Fibroblast of peridontal ligament (primary cell): Measurements from ENCODE around the gene PTPRN2.

Experiments used
- DNase-seq: peaks from one replicate; pipeline ENCODE4 v3.0.0-alpha.2; 2010; ENCODE audit errors: extremely low read depth

Gene PTPRN2

DNA sequence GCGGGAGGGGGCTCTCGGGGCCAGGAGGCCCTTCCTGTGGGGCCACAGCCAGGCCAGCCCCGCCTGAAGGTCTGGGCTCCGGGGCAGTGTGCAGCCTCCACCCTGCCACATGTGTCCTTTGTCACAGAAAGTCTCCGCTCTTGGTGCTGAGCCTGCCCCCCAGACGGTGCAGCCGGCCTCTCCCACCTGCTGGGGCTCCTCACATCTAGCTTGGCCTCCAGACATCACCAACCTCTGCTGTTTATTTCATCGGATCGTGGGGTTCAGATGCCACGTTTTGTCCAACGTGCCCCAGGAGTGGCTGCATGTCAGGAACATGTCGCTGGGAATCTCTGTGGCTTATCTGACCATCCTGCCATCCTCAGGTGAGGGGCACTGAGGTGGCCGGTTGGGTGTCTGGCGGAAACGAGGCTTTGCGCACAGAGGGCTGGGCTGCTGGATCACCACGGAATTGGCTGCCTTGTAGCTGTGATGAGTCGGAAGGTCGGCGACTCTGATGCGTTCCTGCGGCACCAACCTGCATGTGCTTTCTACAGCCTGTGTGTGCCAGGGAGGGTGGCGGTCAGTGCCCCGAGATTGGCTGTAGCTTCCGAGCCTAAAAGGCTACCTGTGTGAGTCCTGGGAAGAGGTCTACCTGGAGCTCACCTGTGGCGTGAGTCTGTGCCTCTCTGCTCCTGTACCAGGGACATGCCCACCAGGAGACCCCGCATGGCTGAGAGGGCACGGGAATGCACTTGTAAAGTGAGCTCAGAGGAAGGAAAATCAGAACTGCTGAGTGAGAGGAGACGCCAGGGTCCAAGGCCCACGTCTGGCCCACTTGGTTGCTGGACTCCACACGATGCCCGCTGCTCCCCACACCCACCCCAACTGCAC, 934.4 kb downstream of the PTPRN2 start:
- DNase-seq, result no peak

DNA sequence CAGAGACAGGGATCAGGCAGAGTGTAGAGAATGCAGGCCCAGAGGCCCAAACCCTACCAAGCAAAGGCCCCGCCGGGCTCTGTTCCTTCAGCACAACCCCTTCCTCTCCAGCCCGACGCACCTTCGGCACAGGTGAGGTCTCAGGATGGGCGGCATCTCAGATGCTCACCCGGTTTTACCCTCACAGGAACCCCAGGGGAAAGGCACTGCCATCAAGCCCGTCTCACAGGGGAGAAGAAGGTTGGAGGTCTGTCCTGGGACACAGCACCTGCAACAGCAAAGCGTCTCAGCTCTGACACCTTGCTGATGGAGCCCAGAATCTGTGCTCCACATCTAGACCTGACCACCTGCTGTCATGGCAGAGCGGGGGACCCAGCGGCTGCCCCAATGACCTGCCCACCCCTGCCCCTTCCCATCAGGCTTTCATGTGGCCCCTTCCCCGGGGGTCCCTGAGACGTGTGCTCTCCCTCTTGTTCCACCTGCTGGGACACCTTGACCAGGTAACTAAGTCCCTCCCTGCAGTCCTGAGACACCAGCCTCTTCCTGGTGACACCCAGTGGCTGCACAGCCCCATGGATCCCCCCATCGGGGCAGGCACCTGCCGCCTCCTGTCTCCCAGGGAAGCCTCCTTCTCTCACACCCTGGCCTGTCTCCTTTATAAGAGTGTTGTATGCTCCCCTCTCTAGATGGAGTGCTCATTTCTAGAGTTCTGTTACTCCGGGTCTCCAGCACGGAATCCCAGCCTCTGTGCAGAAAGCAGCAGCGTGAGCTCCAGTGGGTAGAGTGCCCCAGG, 935.3 kb downstream of the PTPRN2 start:
- DNase-seq, result no peak

DNA sequence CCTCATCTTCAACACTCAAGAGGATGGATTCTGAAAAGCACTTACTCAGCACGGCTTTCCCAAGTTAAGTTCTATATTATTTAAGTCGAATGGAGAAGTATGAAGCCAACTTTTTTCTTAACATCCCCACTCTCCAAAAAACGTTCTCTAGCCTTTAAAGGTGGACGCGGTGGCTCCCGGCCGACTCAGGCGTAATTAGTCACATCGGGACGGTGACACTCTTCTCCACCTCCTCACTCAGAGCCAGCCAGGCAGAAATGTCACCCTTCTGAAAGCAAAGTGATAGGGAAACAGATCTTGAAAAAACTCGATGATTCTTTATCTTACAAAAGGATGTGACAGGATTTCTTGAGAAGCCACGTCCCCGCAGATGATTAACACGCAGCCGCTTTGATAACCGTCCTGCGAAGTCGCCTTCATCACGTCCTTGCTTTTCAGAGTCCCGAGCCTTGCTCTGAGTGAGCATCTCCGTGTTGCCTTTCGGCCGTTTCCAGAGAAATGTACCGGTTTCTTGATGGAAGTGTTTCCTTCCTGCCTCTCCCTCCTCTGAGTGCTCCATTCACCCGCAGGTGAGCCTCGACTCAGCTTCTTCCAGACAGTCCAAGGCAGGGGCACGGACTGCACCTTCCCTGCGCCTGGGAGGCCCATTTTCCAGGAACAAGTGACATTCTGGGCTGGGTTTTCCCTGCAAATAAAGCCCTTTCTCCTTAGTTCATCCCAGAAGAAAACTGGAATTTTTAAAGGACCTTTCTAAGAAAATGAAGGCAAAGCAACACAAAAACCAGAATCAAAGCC, 936.1 kb downstream of the PTPRN2 start:
- DNase-seq, result no peak

DNA sequence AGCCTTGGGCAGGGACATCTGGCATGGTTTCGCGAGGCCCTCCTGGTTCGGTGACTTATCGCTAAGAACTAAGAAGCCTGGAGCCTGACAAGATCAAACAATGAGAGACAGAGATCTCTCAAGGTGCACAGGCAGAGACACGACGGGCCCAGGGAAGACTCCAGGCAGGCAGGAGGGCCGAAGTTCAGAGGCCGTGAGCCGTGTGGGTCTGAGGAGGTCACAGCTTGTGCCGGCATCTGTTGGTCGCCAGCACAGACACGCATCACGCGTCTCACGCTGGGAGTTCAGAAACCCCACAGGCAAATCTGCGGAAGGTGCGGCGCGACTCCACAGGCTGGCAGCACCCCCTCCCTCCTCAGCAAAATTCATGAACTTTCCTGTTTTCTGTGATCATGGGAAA, 936.8 kb downstream of the PTPRN2 start:
- DNase-seq, result no peak

DNA sequence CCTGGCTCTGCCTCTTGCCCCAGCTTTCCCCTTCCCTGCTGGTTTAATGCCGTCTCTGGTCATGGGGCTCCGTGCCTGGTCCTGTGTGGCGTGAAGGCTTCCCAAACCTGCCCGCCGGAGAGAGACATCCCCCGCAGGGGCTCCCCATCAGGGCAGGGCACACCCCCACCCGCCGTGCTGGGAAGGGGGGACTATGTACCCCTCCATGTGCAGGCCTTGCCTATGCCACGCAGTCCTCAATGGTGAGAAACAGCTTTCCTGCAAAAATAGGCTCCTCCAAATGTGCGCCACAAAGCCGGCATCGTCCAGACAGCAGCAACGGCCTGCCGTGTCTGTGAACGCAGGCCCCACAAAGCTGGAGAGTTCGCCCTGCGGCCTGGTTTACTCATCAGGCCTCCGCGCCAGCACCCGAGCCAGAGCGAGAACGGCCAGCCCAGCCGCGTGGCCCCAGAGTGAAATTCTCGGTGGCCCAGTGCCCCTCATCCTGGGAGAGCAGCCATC, 937.4 kb downstream of the PTPRN2 start:
- DNase-seq, result no peak

DNA sequence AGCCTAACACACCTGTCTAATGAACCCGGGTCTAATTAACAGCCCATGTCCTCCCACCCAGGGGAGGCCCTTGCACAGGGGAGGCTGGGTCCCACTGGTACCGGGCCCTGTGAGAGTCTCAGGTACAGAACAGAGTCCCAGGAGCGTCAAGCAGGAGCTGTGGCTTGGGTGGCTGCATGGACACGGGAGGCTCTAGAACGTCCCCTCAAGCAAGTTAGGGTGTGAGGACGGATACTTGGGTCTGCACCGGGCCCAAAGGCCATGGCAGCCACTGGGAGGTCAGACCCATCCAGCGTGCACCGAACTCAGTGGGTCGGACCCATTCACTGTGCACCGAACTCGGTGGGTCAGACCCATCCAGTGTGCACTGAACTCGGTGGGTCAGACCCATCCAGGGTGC, 941.1 kb downstream of the PTPRN2 start:
- no peak for DNase-seq

DNA sequence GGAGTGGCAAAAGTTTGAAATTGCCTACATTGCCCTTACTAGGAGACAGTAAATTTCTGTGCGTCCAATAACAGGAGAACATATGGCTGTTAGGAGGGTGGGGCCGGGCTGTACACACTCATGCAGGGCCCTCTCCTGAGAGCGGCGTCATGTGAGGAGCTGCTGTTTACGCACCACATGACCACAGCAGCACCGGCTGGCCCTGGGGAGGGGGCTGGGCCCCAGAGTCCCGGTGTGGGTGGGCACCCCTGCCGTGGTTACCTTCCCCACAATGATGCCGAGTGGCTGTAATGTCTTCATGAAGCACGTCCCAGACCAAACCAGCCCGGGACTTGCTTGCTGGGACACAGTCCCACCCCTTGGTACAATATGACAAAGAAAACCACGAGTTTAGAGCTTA, 942.1 kb downstream of the PTPRN2 start:
- no peak for DNase-seq

DNA sequence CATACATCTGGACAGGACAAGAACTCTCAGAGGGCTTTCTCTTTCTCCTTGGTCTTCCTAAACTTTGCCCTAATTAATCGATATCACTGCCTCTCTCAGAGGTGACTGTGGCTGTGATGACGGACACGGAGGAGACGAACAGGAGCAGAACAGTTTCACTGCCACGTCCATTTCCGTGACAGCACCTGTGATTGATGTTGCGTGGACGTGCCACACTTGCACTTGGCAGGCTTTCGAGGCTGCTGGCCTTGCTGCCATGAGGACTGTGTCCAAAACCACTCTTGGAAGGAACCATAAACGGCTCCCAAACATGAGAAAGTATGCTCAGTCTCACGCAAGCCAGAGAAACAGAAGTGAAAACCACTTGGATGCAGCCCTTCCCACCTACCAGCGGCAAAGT, 942.7 kb downstream of the PTPRN2 start:
- DNase-seq, result no peak

DNA sequence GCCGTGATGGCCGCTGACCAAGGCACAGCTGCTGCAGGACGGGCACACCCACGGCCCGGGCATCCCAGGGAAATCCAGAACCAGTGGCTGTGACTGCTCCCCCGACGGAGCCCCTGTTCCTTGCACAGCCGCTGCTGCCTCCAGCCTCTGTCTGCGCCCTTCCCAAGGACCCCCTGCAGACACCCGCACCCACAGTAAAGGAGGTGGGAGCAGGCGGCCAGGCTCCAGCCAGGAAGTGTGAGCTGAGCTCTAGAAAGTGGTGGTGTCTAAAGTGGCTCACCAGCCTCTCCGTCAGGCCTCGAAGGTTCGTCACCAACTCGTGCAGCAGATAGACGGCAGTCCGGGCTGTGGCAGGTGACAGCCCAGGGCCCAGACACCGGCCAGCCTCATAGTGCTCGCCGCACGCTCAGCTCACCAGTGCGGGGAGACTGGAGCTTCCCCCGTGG, 944.1 kb downstream of the PTPRN2 start:
- DNase-seq, result no peak

DNA sequence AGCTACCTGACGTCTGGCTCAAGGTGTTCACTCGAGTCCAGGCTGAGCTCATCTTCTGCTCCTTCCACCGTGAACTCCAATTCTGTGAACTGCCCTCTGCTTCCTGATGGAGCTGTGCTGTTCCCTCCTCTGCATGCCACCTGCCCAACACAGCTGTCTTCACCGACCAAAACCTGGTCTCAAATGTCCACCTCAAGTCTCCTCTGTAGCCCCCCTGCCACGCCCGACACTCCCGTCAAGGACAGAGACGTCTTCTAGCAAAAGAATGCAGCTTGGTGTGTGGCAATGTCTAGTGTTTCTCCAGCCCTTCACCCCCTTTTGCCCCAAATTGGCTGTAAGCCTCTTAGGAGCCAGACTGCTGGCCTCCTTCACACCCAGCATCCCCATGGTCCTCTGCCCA, 945.8 kb downstream of the PTPRN2 start:
- DNase-seq, result no peak

DNA sequence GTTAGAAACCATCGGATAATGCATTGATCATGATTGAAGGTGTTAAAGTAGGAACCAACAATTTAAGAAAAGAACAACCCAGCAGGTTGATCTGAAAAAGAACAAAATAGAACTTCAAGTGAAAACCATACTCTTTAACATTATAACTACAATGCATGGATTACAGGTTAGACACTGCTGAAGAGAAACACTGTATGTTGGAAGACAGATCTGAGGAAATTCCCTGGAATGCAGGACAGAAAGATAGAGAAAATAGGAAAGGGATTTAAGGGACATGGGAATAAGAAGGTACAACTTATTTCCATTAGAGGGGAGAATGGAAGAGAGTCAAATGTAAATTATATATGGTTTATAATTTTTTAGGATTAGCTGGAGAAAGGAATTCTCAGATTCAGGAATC, 947.5 kb downstream of the PTPRN2 start:
- DNase-seq, result no peak

DNA sequence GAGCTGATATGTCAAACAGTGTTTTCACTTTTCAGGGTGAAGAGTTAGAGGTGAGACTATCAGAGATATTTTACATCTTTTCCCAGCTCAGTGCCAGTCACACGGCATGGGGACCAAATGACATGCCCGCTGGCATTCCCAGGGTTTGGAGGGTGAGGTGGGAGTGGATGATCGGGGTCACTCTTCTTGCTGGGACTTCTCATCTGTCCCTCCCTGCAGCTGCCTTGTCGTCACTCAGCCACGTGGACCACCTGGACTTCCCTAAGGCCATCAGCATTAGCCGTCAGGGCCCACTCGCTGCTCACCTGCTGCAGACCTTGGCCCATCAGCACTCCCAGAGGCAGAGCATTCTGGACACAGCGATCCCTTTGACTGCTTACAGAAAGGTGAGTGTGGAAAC, 949.1 kb downstream of the PTPRN2 start:
- DNase-seq, result no peak

DNA sequence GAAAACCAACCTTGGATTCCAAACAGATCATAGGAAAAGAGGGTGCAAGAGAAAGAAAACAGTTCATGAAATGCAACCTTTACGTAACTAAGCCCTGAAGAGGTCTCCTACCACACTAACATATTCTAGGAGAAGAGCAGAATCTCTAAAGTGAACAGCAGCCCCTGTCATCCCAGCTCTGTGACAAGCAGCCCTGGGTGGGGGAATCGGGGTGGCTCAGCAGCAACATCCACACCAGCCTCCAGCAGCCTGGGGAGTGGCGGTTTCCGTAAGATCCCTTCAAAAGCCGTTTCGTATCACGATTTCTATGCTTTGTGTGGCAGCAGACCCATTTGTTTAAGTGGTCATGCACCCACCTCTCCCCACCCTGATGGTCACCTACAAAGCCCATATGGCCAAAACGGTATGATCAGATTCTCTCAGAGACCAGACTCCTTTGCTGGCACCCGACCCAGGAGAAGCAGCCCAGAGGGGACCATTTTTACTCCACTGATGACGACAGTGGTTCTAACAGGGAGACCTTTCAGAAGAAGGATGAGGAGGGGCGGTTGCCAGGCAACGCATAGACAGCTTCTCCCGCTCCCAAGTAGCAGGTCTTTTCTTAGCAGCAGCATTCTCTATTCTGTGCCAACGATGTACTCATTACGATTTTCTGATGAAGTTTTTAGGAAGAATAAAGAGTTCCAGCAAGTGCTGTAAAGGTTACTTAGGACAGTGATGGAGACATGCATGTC, 950.2 kb downstream of the PTPRN2 start:
- no peak for DNase-seq

DNA sequence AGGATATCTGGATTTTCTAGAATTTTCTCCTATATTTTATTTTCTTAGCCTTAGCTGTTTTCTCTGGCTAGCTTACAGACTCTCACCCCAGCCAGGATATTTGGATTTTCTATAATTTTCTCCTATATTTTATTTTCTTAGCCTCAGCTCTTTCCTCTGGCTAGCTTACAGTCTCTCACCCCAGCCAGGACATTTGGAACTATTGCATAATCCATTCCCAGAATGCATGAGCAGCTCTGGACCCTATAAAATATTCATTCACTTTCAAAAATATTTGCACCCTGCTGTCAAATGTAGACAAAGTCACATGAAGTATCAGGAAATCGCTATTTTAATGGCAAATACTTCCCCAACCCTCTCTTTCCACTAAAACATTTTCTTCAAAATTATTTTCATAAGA, 952.0 kb downstream of the PTPRN2 start:
- no peak for DNase-seq

DNA sequence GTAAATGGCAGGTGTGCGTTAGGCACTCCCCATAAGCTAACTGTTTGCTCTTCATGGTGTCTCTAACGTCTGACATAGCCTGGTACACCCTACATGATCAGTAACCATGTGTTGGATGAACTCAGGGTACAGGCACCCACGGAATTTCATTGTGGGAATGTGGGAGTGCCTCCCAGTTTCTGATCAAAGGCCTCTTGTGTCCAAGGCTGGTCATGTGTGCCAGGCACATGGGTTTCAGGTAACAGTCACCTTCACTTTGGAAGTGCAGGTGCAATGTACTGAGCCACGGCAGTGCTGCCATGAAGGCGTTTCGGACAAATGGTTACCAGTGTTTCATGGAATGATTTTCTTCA, 952.5 kb downstream of the PTPRN2 start:
- DNase-seq, result no peak

DNA sequence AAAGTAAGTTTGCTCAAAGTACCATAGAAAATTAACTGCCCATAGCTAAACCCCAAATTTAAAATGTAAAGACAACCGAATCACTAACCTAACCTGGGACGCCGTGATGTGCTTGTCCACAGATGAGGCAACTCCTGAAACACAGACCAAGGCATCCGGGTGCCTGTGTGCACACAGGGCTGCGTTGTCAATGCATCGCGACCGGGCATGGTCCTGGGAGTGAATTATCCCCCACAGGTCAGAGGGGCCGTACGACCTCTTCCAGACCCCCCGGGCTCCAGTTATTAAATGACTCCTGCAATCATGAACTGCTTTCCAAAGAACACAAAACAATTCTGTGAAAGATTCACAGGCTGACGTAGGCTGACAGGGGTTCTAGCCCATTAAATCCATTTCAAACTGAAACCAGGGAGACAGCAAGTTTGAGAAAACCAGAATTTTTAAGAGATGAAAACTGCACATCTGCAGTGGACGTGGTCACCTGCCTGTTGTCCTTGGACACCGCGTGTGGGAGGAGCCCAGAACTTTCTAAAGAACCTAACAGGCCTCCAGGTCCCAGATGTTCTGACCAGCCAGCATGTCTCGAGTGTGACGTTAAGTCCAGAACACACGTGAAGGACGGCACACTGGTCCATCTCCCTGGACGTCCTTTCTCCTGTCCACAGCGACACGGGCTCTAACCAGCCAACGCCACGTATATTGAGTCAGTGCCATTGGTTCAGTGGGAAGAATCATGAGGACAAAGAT, 953.0 kb downstream of the PTPRN2 start:
- DNase-seq, result no peak

DNA sequence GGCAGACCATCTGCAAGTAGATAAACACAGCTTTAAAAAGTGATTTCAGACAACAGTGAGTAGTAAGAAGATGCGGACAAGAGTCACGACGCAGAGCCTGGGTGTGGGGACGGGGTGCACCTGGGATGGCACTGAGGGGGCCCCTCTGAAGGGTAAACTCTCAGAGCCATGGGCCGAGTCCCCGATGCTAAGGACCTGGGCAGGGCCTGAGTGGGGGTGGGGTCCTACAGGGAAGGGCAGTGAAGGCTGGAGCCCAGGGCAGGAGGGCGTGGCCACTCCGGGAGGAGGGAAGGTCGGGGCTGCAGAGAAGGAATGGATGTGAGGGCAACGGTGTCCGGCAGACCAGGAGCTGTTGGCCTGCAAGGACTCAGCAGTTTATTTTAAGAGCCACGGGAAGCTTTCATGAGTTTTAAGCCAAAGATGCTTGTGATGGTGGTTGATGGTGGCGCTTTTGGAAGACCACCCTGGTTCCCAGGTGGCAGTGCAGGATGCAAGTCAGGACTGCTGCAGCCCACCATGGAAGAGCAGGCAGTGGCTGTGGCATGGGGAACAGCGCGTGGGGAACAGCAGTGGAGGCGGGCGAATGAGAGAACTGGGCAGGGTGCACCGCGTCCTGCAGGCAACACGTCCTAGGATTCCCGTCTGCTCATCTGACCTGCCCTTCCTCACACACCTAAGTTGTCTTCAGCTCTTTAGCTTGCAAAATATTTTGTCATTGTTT, 954.0 kb downstream of the PTPRN2 start:
- DNase-seq, result no peak

DNA sequence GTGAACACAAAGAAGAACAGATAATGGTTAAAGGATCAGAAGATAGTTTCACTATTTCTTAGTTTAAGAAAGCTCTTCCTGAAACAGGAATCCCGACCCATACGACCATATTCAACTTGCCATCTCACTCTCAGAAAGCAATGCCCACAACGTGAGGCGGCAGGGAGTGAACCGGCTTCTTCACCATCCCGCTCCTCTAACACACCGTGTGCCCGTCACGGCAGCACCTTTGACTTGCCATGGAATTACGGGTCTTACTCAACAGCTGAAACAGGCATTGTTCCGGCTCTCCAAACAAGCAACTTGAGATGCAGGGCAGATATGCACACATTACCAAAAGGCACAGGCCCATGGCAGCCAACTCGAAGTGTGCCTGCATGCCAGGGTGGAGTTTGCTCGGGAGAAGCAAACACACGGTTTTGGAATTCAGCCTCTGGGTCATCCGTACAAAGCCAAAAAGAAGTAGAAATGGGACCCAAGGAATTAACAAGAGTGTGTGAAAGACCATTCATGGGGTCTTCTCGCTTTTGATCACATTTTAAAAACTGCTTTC, 957.2 kb downstream of the PTPRN2 start:
- DNase-seq, result no peak

DNA sequence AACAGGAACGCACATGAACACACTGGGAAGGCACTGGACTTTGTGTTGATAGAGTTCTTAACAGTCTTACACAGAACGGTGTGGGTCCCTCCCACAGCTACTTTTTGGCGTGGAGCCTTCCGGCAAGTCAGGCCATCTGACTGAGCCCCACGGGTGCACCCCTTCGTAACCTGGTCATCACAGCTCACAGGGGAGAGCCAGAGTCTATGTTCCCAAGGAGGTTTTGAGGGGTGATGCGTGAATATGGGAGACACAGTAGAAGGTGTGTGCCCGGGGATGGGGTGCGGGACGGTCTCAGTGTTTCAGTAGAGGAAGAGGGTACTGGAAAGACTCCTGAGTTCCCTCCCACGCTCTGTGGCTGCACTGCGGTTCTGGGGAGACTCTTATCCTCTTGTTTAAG, 959.2 kb downstream of the PTPRN2 start:
- no peak for DNase-seq

DNA sequence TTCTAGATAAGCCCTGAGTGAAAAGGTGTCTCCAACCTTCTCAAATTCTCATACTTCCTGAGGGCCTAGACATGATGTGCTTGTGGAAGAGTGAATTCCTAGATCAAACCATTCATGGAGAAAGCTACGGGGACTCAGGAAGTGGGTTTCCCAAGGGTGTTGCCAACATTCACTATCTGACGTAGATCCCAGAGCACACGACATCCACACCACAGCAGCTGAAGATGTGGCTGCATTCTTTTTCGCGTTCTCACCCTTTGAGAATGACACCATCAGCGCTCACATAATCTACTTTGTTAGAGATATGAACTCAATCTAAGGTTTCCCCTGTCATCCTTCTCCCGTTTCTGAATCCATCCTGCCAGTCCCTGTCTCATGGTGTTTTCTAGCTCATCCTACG, 960.0 kb downstream of the PTPRN2 start:
- DNase-seq, result no peak
